ENCODE measurements around the gene GLO1. TPM values are rescaled to one million over a fixed set of nuclear protein-coding genes. Genes with fewer than 3 reads are reported as not detected.

Gene GLO1
- total and polyA plus RNA-seq, 4 donors, result 50.5 to 108 (median 72.5) TPM

DNA sequence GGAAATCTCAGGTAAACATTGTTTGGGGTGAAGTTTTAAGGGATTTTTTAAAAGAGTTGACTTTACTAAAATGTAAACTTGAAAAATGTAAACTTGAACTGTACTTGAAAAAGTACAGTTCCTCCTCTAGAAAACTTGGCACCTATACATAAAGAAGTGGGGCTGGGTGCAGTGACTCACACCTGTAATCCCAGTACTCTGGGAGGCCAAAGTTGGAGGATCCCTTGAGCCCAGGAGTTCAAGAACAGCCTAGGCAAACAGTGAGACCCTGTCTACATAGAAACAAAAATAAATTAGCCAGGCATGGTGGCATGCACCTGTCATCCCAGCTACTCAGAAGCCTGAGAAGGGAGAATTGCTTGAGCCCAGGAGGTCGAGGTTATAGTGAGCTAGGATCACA lies 70.5 kb downstream of the GLO1 start:
- WGBS, result 88% methylated on average over 1 of the region's 1 CpG
- no peaks in the 10 kb centered on the region for H3K27me3 ChIP-seq (ENCODE audit: control insufficient read depth in 4 of 4, insufficient read depth in 4 of 4, low read length in 3 of 4)
- H3K36me3 ChIP-seq (ENCODE audit: control insufficient read depth in 4 of 4, insufficient read depth in 3 of 4, low read depth in 1 of 4, low read length in 3 of 4), result no peaks in the 10 kb centered on the region
- H3K4me3 ChIP-seq (ENCODE audit: low read depth in 1 of 3, low read length in 3 of 3), result no peak overlapping the region
- H3K9ac ChIP-seq (ENCODE audit: low read depth in 1 of 2, low read length in 2 of 2), result no peak overlapping the region
- TF ChIP-seq SP1 (IDR thresholded peaks at IDR 0.05) (no peak), HNF4G (IDR thresholded peaks at IDR 0.05) (no peak), EGR1 (IDR thresholded peaks at IDR 0.05; ENCODE audit: low read depth in 2 of 2) (no peak), RAD21 (IDR thresholded peaks at IDR 0.05) (no peak), JUND (IDR thresholded peaks at IDR 0.05) (no peak), GABPA (IDR thresholded peaks at IDR 0.05 in 1 of 2, conservative IDR thresholded peaks at IDR 0.05 in 1 of 2) (no peak), RXRA (IDR thresholded peaks at IDR 0.05) (no peak), HNF4A (conservative IDR thresholded peaks at IDR 0.05) (no peak)
- TF ChIP-seq, protein P1, sequence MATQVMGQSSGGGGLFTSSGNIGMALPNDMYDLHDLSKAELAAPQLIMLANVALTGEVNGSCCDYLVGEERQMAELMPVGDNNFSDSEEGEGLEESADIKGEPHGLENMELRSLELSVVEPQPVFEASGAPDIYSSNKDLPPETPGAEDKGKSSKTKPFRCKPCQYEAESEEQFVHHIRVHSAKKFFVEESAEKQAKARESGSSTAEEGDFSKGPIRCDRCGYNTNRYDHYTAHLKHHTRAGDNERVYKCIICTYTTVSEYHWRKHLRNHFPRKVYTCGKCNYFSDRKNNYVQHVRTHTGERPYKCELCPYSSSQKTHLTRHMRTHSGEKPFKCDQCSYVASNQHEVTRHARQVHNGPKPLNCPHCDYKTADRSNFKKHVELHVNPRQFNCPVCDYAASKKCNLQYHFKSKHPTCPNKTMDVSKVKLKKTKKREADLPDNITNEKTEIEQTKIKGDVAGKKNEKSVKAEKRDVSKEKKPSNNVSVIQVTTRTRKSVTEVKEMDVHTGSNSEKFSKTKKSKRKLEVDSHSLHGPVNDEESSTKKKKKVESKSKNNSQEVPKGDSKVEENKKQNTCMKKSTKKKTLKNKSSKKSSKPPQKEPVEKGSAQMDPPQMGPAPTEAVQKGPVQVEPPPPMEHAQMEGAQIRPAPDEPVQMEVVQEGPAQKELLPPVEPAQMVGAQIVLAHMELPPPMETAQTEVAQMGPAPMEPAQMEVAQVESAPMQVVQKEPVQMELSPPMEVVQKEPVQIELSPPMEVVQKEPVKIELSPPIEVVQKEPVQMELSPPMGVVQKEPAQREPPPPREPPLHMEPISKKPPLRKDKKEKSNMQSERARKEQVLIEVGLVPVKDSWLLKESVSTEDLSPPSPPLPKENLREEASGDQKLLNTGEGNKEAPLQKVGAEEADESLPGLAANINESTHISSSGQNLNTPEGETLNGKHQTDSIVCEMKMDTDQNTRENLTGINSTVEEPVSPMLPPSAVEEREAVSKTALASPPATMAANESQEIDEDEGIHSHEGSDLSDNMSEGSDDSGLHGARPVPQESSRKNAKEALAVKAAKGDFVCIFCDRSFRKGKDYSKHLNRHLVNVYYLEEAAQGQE (IDR thresholded peaks at IDR 0.05), result no peak
- TF ChIP-seq, protein P2, sequence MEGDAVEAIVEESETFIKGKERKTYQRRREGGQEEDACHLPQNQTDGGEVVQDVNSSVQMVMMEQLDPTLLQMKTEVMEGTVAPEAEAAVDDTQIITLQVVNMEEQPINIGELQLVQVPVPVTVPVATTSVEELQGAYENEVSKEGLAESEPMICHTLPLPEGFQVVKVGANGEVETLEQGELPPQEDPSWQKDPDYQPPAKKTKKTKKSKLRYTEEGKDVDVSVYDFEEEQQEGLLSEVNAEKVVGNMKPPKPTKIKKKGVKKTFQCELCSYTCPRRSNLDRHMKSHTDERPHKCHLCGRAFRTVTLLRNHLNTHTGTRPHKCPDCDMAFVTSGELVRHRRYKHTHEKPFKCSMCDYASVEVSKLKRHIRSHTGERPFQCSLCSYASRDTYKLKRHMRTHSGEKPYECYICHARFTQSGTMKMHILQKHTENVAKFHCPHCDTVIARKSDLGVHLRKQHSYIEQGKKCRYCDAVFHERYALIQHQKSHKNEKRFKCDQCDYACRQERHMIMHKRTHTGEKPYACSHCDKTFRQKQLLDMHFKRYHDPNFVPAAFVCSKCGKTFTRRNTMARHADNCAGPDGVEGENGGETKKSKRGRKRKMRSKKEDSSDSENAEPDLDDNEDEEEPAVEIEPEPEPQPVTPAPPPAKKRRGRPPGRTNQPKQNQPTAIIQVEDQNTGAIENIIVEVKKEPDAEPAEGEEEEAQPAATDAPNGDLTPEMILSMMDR (IDR thresholded peaks at IDR 0.05; ENCODE audit: low read depth, low read length, missing input control), result no peak
- TF ChIP-seq, protein P3, sequence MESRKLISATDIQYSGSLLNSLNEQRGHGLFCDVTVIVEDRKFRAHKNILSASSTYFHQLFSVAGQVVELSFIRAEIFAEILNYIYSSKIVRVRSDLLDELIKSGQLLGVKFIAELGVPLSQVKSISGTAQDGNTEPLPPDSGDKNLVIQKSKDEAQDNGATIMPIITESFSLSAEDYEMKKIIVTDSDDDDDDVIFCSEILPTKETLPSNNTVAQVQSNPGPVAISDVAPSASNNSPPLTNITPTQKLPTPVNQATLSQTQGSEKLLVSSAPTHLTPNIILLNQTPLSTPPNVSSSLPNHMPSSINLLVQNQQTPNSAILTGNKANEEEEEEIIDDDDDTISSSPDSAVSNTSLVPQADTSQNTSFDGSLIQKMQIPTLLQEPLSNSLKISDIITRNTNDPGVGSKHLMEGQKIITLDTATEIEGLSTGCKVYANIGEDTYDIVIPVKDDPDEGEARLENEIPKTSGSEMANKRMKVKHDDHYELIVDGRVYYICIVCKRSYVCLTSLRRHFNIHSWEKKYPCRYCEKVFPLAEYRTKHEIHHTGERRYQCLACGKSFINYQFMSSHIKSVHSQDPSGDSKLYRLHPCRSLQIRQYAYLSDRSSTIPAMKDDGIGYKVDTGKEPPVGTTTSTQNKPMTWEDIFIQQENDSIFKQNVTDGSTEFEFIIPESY (IDR thresholded peaks at IDR 0.05), result no peak
- TF ChIP-seq, protein P4, sequence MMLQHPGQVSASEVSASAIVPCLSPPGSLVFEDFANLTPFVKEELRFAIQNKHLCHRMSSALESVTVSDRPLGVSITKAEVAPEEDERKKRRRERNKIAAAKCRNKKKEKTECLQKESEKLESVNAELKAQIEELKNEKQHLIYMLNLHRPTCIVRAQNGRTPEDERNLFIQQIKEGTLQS (IDR thresholded peaks at IDR 0.05), result no peak
- no peaks in the 10 kb centered on the region for H3K9me3 ChIP-seq (ENCODE audit: control insufficient read depth in 4 of 4, low read length in 3 of 4)
- peaks cover 0 to 2% (median under 1%) of the 10 kb centered on the region in 4 donors for H3K4me1 ChIP-seq (ENCODE audit: control insufficient read depth in 4 of 4, insufficient read depth in 4 of 4, low read length in 3 of 4)
- H3K27ac ChIP-seq (ENCODE audit: low read depth in 1 of 2, low read length in 2 of 2), result no peak overlapping the region
- DNase-seq (ENCODE audit: low spot score), result no peak

DNA sequence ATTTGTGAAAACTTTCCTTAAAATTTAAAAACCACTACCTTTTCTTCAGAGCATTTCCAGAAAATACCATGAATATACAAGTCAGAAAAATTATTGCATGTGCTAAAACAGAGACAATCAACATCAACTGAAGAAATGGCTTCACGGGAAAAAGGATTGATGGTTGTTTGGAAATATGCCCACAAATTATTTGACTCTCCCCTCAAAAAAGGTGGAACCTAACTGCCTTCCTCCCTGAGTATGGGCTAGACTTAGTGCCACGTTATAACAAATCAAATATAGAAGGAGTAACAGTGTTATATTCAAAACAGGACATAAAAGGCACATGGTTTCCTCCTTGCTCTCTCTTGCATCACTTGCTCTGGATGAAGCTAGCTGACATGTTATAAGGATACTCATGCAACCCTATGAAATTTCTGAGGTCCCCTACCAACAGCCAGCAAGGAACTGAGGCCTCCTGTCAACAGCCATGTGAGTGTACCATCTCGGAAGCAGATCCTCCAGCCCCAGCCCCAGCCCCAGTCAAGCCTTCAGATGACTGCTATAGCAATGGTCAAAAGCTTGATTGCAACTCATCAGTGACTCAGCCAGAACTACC lies 71.7 kb downstream of the GLO1 start:
- Histone ChIP-seq H3K36me3 (ENCODE audit: control insufficient read depth in 4 of 4, insufficient read depth in 3 of 4, low read depth in 1 of 4, low read length in 3 of 4) (no peaks in the 10 kb centered on the region), H3K9me3 (ENCODE audit: control insufficient read depth in 4 of 4, low read length in 3 of 4) (no peaks in the 10 kb centered on the region), H3K9ac (ENCODE audit: low read depth in 1 of 2, low read length in 2 of 2) (no peak overlapping the region), H3K27me3 (ENCODE audit: control insufficient read depth in 4 of 4, insufficient read depth in 4 of 4, low read length in 3 of 4) (no peaks in the 10 kb centered on the region), H3K27ac (ENCODE audit: low read depth in 1 of 2, low read length in 2 of 2) (no peak overlapping the region), H3K4me1 (ENCODE audit: control insufficient read depth in 4 of 4, insufficient read depth in 4 of 4, low read length in 3 of 4) (peaks cover 0 to 2% (median under 1%) of the 10 kb centered on the region in 4 donors), H3K4me3 (ENCODE audit: low read depth in 1 of 3, low read length in 3 of 3) (no peak overlapping the region)
- 92% methylated on average over 3 of the region's 3 CpGs for WGBS
- TF ChIP-seq RAD21 (IDR thresholded peaks at IDR 0.05) (no peak), HNF4G (IDR thresholded peaks at IDR 0.05) (no peak)
- TF ChIP-seq, protein P2 (IDR thresholded peaks at IDR 0.05; ENCODE audit: low read depth, low read length, missing input control), result no peak
- TF ChIP-seq, protein P5, sequence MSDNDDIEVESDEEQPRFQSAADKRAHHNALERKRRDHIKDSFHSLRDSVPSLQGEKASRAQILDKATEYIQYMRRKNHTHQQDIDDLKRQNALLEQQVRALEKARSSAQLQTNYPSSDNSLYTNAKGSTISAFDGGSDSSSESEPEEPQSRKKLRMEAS (IDR thresholded peaks at IDR 0.05), result no peak
- DNase-seq (ENCODE audit: low spot score), result no peak
